K562 (cell line): ENCODE measurements around the gene GOLGA2. TPM values are rescaled to one million over a fixed set of nuclear protein-coding genes. Genes with fewer than 3 reads are reported as not detected.

Source experiments
- CCAR2 ChIP-seq: fragments of 200-400 bp; formaldehyde crosslinking; IDR thresholded peaks from 2 replicates; pipeline ENCODE4 v1.6.1; 2017; ENCODE audit warnings: mild to moderate bottlenecking, low read depth, low read length
- CEBPG ChIP-seq, 3 experiments: fragments of 200-800 bp in 1 of 3; sonication (Bioruptor generic) in 1 of 3; sonication (generic) in 1 of 3; formaldehyde crosslinking in 1 of 3; IDR thresholded peaks in 2 of 3; conservative IDR thresholded peaks in 1 of 3; 2 replicates each; pipeline versions ENCODE4 v1.6.1 to v1.8.0; 2016 to 2022; ENCODE audit warnings: missing compliant biosample characterization in 2 of 3, missing genetic modification characterization in 2 of 3, mild to moderate bottlenecking in 1 of 3, missing genetic modification reagents in 1 of 3
- ETS2 ChIP-seq: IDR thresholded peaks from 2 replicates; pipeline ENCODE4 v1.6.1; 2016; ENCODE audit warnings: borderline replicate concordance, missing genetic modification characterization, mild to moderate bottlenecking, moderate library complexity, missing compliant biosample characterization; ENCODE audit not compliant: poor library complexity, severe bottlenecking
- ETV6 ChIP-seq, 3 experiments: fragments of 150-350 bp in 1 of 3; sonication (generic) in 1 of 3; formaldehyde crosslinking in 1 of 3; IDR thresholded peaks; 2 replicates each; pipeline versions ENCODE4 v1.6.1 to v1.8.0; 2014 to 2022; ENCODE audit warnings: borderline replicate concordance in 2 of 3, low read depth in 2 of 3, antibody characterized with exemption in 1 of 3, low read length in 1 of 3, mild to moderate bottlenecking in 1 of 3, missing genetic modification reagents in 1 of 3
- HNRNPLL ChIP-seq: fragments of 200-400 bp; formaldehyde crosslinking; IDR thresholded peaks from 2 replicates; pipeline ENCODE4 v1.6.1; 2017; ENCODE audit warnings: low read length, low read depth, mild to moderate bottlenecking; ENCODE audit not compliant: poor library complexity, severe bottlenecking
- MAZ ChIP-seq, 2 experiments: fragments of 450-650 bp in 1 of 2; sonication (generic) in 1 of 2; formaldehyde crosslinking; IDR thresholded peaks in 1 of 2; conservative IDR thresholded peaks in 1 of 2; 2 replicates each; pipeline versions ENCODE4 v1.4.0 to v1.5.0; 2020; ENCODE audit warnings: mild to moderate bottlenecking in 1 of 2, missing genetic modification reagents in 1 of 2
- NR2F6 ChIP-seq: fragments of 450-650 bp; formaldehyde crosslinking; IDR thresholded peaks from 2 replicates; pipeline ENCODE4 v1.4.0; 2020; ENCODE audit warnings: mild to moderate bottlenecking
- POLR2AphosphoS2 ChIP-seq: IDR thresholded peaks from 2 replicates; pipeline ENCODE4 v1.6.1; 2012; ENCODE audit warnings: low read length, improper control_type of control experiment
- PRDM10 ChIP-seq: fragments of 450-650 bp; IDR thresholded peaks from 2 replicates; pipeline ENCODE4 v1.6.1; 2018; ENCODE audit not compliant: partially characterized antibody
- PTTG1 ChIP-seq: fragments of 450-650 bp; IDR thresholded peaks from 2 replicates; pipeline ENCODE4 v1.6.1; 2016; ENCODE audit warnings: low read depth, mild to moderate bottlenecking, missing genetic modification characterization, missing compliant biosample characterization
- SRSF7 ChIP-seq: fragments of 200-400 bp; formaldehyde crosslinking; optimal IDR thresholded peaks from 2 replicates; pipeline ENCODE3; 2017; ENCODE audit warnings: mild to moderate bottlenecking, low read depth, low read length
- THAP7 ChIP-seq: fragments of 250-450 bp; sonication (Bioruptor Pico); IDR thresholded peaks from 2 replicates; pipeline ENCODE4 v1.5.0; 2021
- ZNF644 ChIP-seq: fragments of 200-800 bp; sonication (Bioruptor generic); IDR thresholded peaks from 2 replicates; pipeline ENCODE4 v1.6.1; 2016; ENCODE audit warnings: low read depth, missing genetic modification characterization, missing compliant biosample characterization
- ZNF766 ChIP-seq: fragments of 200-800 bp; sonication (Bioruptor generic); conservative IDR thresholded peaks from 2 replicates; pipeline ENCODE4 v1.6.1; 2016; ENCODE audit warnings: missing genetic modification characterization, missing compliant biosample characterization
- polyA plus RNA-seq, 8 experiments: library from polyadenylated mRNA; depleted of rRNA in 4 of 8; stranded (reverse) in 5 of 8; unstranded in 3 of 8; fragments of >200 nt; fragmentation: Nextera tagmentation in 2 of 8; fragmentation: Illumina TruSeq in 1 of 8; extraction: Ambion mirVana in 2 of 8; extraction: Trizol in 1 of 8; gene quantifications; 2 replicates each; pipeline versions ENCODE4 v1.2.1 to v1.2.3, GENCODE V29; 2011 to 2014; ENCODE audit warnings: inconsistent platforms in 1 of 8, missing spikeins in 1 of 8
- total RNA-seq, 7 experiments: library from RNA; depleted of rRNA in 6 of 7; stranded (reverse); fragments of >200 nt in 6 of 7; fragmentation: Illumina TruSeq in 2 of 7; extraction: Trizol in 2 of 7; gene quantifications; 2 replicates each; pipeline versions ENCODE4 v1.2.1 to v1.2.3, GENCODE V29; 2011 to 2021; ENCODE audit warnings: low replicate concordance in 1 of 7
- TF ChIP-seq, protein P1 (sequence below): fragments of 250-450 bp; sonication (Bioruptor Pico); IDR thresholded peaks from 2 replicates; pipeline ENCODE4 v1.5.0; 2021; ENCODE audit warnings: mild to moderate bottlenecking, borderline replicate concordance

GOLGA2 gene
- total and polyA plus RNA-seq, 9 of the 15 experiments (the other 6 are each of a cell fraction or from before 2014, with no cell fraction given), result 15.7 to 138 (median 76.0) TPM

- no peak for TF ChIP-seq ZNF644 (tag)
- peak; percentile 27 for TF ChIP-seq HNRNPLL
- no peak for TF ChIP-seq SRSF7
- no peak for TF ChIP-seq ETS2
- TF ChIP-seq ZNF766 (CRISPR knock-in tag), result no peak
- TF ChIP-seq MAZ (CRISPR knock-in tag; conservative IDR thresholded peaks at IDR 0.05 in 1 of 2, IDR thresholded peaks at IDR 0.05 in 1 of 2), result no peak; a peak in 1 of 4 replicates
- no peak for TF ChIP-seq CEBPG (CRISPR knock-in tag; IDR thresholded peaks at IDR 0.05)
- peak in 1 of 2 experiments; percentile 90; a peak in 2 of 4 replicates for TF ChIP-seq CEBPG (tag; conservative IDR thresholded peaks at IDR 0.05 in 1 of 2, IDR thresholded peaks at IDR 0.05 in 1 of 2)
- TF ChIP-seq, protein P1, sequence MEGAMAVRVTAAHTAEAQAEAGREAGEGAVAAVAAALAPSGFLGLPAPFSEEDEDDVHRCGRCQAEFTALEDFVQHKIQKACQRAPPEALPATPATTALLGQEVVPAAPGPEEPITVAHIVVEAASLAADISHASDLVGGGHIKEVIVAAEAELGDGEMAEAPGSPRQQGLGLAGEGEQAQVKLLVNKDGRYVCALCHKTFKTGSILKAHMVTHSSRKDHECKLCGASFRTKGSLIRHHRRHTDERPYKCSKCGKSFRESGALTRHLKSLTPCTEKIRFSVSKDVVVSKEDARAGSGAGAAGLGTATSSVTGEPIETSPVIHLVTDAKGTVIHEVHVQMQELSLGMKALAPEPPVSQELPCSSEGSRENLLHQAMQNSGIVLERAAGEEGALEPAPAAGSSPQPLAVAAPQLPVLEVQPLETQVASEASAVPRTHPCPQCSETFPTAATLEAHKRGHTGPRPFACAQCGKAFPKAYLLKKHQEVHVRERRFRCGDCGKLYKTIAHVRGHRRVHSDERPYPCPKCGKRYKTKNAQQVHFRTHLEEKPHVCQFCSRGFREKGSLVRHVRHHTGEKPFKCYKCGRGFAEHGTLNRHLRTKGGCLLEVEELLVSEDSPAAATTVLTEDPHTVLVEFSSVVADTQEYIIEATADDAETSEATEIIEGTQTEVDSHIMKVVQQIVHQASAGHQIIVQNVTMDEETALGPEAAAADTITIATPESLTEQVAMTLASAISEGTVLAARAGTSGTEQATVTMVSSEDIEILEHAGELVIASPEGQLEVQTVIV (CRISPR knock-in tag), result no peak
- TF ChIP-seq PTTG1, result no peak
- TF ChIP-seq POLR2AphosphoS2, result no peak
- TF ChIP-seq CCAR2, result no peak
- no peak for TF ChIP-seq THAP7
- TF ChIP-seq NR2F6 (CRISPR knock-in tag), result 0 out of 2 replicates have a peak, but pooled peaks have one; percentile 33
- no peak for TF ChIP-seq PRDM10
- TF ChIP-seq ETV6 (IDR thresholded peaks at IDR 0.05; ENCODE audit: borderline replicate concordance in 1 of 2, low read depth in 2 of 2, low read length in 1 of 2), result no peak
- no peak for TF ChIP-seq ETV6 (CRISPR knock-in tag; IDR thresholded peaks at IDR 0.05; ENCODE audit: borderline replicate concordance)
Measured at GRCh38 chr9:128323791-128324190, 48.0 kb upstream of the GOLGA2 start (continued).
